Heart left ventricle (tissue), 13 donors: ENCODE data around the gene PLCG2.

Experiments used
- CTCF ChIP-seq, 12 donors: fragments of 200-600 bp; sonication (generic) in 4 of 12; IDR thresholded peaks; one replicate each; pipeline versions ENCODE4 v1.5.0 to v1.8.0; 2018 to 2022; ENCODE audit warnings: antibody characterized with exemption in 12 of 12, mild to moderate bottlenecking in 5 of 12
- POLR2A ChIP-seq, 2 donors: fragments of 450-650 bp; IDR thresholded peaks; one replicate each; pipeline ENCODE4 v1.6.1; 2017; ENCODE audit warnings: antibody characterized with exemption in 2 of 2, mild to moderate bottlenecking in 2 of 2, moderate library complexity in 2 of 2
- donor health status: ischemic (EF 13 %, LVEDD 7.1; RV severe dilation, severe dysfunction).
- donor health status: DM: no; HTN: yes; CAD: no.
- donor health status: DM: no; HTN: no; CAD: no.
- donor health status: ischemic (EF 25% LVEDD 6.9; RV normal size, moderate dysfunction).
- donor health status: ischemic (EF 25% LVEDD 5.7; RV mildly dilated, moderate dysfunction).
- donor health status: ischemic (EF 35%, LVEDD 5.7; RV mildly dilated, moderate dysfunction).
- donor health status: nonischemic (EF 11% LVEDD 7.7; RV severe dilation, severe dysfunction).
- donor health status: DM: yes; HTN: yes; CAD: no.
- donor health status: PGD.
- donor health status: ischemic (EF 29% LVEDD 5.4; RV normal size, mild dysfunction).
- donor health status: nonischemic (EF 23%, LVEDD 6.1; RV moderate dilation, normal function).

DNA sequence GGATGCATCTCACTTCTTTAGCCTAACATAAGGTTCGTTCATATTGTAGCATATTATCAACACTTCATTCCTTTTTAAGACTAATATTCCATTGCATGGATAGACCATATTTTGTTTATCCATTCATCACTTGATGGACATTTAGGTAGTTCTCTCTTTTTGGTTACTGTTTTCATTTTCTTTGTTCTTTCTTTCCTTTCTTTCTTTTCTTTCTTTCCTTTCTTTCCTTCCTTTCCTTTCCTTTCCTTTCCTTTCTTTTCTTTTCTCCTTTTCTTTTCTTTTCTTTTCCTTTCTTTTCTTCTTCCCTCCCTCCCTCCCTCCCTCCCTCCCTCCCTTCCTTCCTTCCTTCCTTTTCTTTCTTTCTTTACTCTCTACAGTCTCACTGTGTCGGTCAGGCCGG, 24.2 kb downstream of the PLCG2 start:
- TF ChIP-seq CTCF (IDR thresholded peaks at IDR 0.05) (no peak), POLR2A (IDR thresholded peaks at IDR 0.05) (no peak)
